Astrocyte (in vitro differentiated cells and primary cell): ENCODE results near the gene CDK4. TPM values are rescaled to one million over a fixed set of nuclear protein-coding genes. Genes with fewer than 3 reads are reported as not detected.

ENCODE experiments used
- DNase-seq: peaks from one replicate; pipeline ENCODE4 v3.0.0-alpha.2; 2010; ENCODE audit warnings: low read depth
- FAIRE-seq: peaks from 2 replicates; lab custom pipeline; 2011; peaks lifted over from hg19 to GRCh38; lab: Jason Lieb, UNC
- H2AFZ ChIP-seq: 2 replicates; pipeline ENCODE4 v1.6.0; 2012; ENCODE audit warnings: low read depth, low read length, inconsistent platforms
- H3K27ac ChIP-seq: 2 replicates; pipeline ENCODE4 v1.5.1; 2011; ENCODE audit warnings: low read depth, low read length, inconsistent platforms
- H3K27me3 ChIP-seq: 2 replicates; pipeline ENCODE4 v1.6.0; 2011; ENCODE audit warnings: low read length, inconsistent platforms; ENCODE audit not compliant: insufficient read depth
- H3K36me3 ChIP-seq: 2 replicates; pipeline ENCODE4 v1.5.1; 2011; ENCODE audit warnings: low read length, inconsistent platforms; ENCODE audit not compliant: insufficient read depth
- H3K4me1 ChIP-seq: 2 replicates; pipeline ENCODE4 v1.5.1; 2011; ENCODE audit warnings: low read length, inconsistent platforms; ENCODE audit not compliant: insufficient read depth
- H3K4me2 ChIP-seq: 2 replicates; pipeline ENCODE4 v1.6.0; 2012; ENCODE audit warnings: low read length, inconsistent platforms
- H3K4me3 ChIP-seq: 2 replicates; pipeline ENCODE4 v1.5.1; 2011; ENCODE audit warnings: low read depth, mild to moderate bottlenecking, low read length, inconsistent platforms; ENCODE audit not compliant: insufficient read depth
- H3K79me2 ChIP-seq: 2 replicates; pipeline ENCODE4 v1.6.0; 2012; ENCODE audit warnings: mild to moderate bottlenecking, low read length, inconsistent platforms; ENCODE audit not compliant: insufficient read depth
- H3K9ac ChIP-seq: 2 replicates; pipeline ENCODE4 v1.6.0; 2012; ENCODE audit warnings: mild to moderate bottlenecking, low read length, inconsistent platforms
- H3K9me3 ChIP-seq: 2 replicates; pipeline ENCODE4 v1.5.1; 2012; ENCODE audit warnings: low read depth, mild to moderate bottlenecking, low read length, inconsistent platforms; ENCODE audit not compliant: insufficient read depth
- H4K20me1 ChIP-seq: 2 replicates; pipeline ENCODE4 v1.6.0; 2012; ENCODE audit warnings: low read length, inconsistent platforms; ENCODE audit not compliant: insufficient read depth
- H3K27ac Mint-ChIP-seq: one replicate; pipeline ENCODE4 v1.8.0; 2021; ENCODE audit warnings: mild to moderate bottlenecking, mixed read lengths; ENCODE audit not compliant: unreplicated experiment
- H3K27me3 Mint-ChIP-seq: one replicate; pipeline ENCODE4 v1.8.0; 2021; ENCODE audit warnings: low read depth, mixed read lengths; ENCODE audit not compliant: unreplicated experiment
- H3K36me3 Mint-ChIP-seq: one replicate; pipeline ENCODE4 v1.8.0; 2021; ENCODE audit warnings: low read depth, mixed read lengths; ENCODE audit not compliant: unreplicated experiment
- H3K4me1 Mint-ChIP-seq: one replicate; pipeline ENCODE4 v1.8.0; 2021; ENCODE audit warnings: low read depth, mixed read lengths; ENCODE audit not compliant: unreplicated experiment
- H3K4me3 Mint-ChIP-seq: one replicate; pipeline ENCODE4 v1.8.0; 2021; ENCODE audit warnings: mild to moderate bottlenecking, moderate library complexity, mixed read lengths; ENCODE audit not compliant: unreplicated experiment
- H3K9me3 Mint-ChIP-seq: one replicate; pipeline ENCODE4 v1.8.0; 2021; ENCODE audit warnings: mild to moderate bottlenecking, mixed read lengths; ENCODE audit not compliant: unreplicated experiment
- CTCF ChIP-seq: IDR thresholded peaks from 2 replicates; pipeline ENCODE4 v1.5.1; 2011; ENCODE audit warnings: low read depth, mild to moderate bottlenecking, inconsistent platforms, low read length, moderate library complexity; ENCODE audit not compliant: insufficient read depth
- EZH2 ChIP-seq: IDR thresholded peaks from 2 replicates; pipeline ENCODE4 v1.6.1; 2012; ENCODE audit warnings: mild to moderate bottlenecking, low read length, inconsistent platforms; ENCODE audit not compliant: insufficient read depth
- total RNA-seq: library from RNA; stranded (reverse); gene quantifications from 2 replicates; pipeline ENCODE4 v1.2.1, GENCODE V29; 2021

Gene CDK4
- total RNA-seq, 1 donor from 2014 or later = 133 TPM

- Histone ChIP-seq H3K27ac (no peak overlapping the region), H3K36me3 (no peaks in the 10 kb centered on the region), H3K4me3 (no peak overlapping the region), H4K20me1 (peaks cover 8% of the 10 kb centered on the region), H3K79me2 (no peaks in the 10 kb centered on the region), H2AFZ (no peak overlapping the region), H3K9me3 (no peaks in the 10 kb centered on the region), H3K4me1 (peaks cover 7% of the 10 kb centered on the region), H3K27me3 (peaks cover 36% of the 10 kb centered on the region), H3K9ac (no peak overlapping the region), H3K4me2 (no peak overlapping the region)
- no peak for TF ChIP-seq CTCF
- no peak for TF ChIP-seq EZH2
- Mint-ChIP-seq H3K9me3 (peaks cover 16% of the 10 kb centered on the region), H3K4me3 (no peak overlapping the region), H3K27me3 (peaks cover 80% of the 10 kb centered on the region), H3K36me3 (peaks cover 5% of the 10 kb centered on the region), H3K27ac (no peak overlapping the region), H3K4me1 (peaks cover 2% of the 10 kb centered on the region)
- FAIRE-seq (no peak), DNase-seq (no peak)
Observed at GRCh38 chr12:57729321-57729844, 22.7 kb downstream of the CDK4 start.

GRCh38 chr12:57727758-57728395 is 24.2 kb downstream of the CDK4 start:
- DNase-seq = no peak
- Histone ChIP-seq H3K4me1 (peaks cover 7% of the 10 kb centered on the region), H4K20me1 (peaks cover 8% of the 10 kb centered on the region), H3K4me2 (no peak overlapping the region), H3K27me3 (peaks cover 27% of the 10 kb centered on the region), H3K79me2 (no peaks in the 10 kb centered on the region), H3K9ac (no peak overlapping the region), H3K4me3 (no peak overlapping the region), H3K27ac (no peak overlapping the region), H3K36me3 (no peaks in the 10 kb centered on the region), H2AFZ (no peak overlapping the region), H3K9me3 (no peaks in the 10 kb centered on the region)
- Mint-ChIP-seq H3K4me3 (peak overlapping the region; percentile 73), H3K27me3 (peaks cover 81% of the 10 kb centered on the region), H3K4me1 (peaks cover 2% of the 10 kb centered on the region), H3K27ac (peak overlapping the region; percentile 41), H3K36me3 (peaks cover 5% of the 10 kb centered on the region), H3K9me3 (peaks cover 16% of the 10 kb centered on the region)
- no peak for TF ChIP-seq CTCF
- TF ChIP-seq EZH2 = no peak
- no peak for FAIRE-seq
